Hematopoietic multipotent progenitor cell treated with erythropoietin and hydrocortisone succinate and interleukin-3 and kit ligand, for 15 days (in vitro differentiated cells): Measurements from ENCODE around the gene PLXNA2.

Source experiments
- DNase-seq: peaks from one replicate; pipeline ENCODE4 v3.0.0-alpha.2; 2015; ENCODE audit warnings: low spot score

Gene PLXNA2

DNA sequence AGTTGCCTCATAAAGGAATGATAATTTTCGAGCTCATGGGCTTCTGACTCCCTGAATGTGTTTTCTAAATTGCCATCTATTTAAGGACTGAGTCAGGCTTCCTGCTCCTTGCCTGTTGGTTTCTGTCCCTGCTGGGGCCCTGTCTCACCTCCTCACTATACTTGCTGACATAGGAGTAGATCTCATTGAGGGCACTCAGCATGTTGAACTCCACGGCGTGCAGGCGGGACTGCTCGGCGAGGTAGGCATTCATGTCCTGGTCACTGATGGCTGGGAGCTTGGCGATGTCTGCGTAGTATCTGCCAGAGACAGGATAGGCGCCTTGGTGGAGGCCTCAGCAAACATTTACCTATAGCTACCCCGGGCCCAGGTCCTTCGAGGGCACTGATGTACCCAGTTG, 216.3 kb downstream of the PLXNA2 start:
- DNase-seq, result no peak

DNA sequence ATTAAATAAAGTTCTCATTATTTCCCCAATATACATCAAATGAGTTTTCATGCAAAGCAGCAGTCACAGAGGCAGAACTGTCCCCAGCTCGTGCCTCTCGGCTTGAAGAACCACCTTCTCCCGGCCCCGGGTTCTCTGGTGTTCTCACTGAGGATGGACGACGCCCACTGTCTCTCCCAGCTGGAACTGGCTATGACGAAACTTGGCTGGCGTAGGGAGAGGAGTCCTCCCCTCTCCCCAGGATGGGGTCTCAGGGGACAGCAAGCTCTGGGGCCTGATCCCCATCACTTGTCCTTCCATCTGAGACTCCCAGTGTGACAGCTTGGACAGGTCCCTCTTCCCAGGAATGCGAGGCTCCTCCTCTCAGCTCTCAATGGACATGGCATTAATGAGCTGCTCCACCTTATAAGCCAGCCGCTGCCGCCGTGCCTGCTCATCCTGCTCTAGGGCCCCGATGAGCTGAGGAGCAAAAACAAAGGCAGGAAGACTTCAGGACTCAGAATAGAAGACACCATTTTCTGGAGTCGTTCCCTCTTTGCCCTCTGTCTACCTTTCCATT, 217.2 kb downstream of the PLXNA2 start:
- no peak for DNase-seq

DNA sequence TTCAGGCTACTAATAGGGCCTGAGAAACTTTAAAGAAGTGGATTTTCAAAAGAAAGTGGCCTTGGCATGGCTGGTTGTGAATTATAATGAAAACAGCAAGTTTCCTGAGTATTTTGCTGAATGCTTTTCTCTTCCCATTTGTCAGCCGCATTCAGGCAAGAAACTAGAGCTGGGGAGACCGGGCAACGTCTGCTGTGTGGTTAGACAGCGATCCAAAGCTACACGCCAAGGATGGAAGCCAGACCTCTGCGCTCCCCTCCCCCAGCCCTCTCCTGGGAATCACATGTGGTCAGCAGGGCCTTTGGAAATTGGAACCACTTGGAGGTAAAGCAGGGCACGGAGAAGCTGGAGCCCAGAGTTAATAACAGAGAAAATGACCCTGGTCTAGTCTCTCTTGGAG, 219.2 kb downstream of the PLXNA2 start:
- DNase-seq, result no peak

DNA sequence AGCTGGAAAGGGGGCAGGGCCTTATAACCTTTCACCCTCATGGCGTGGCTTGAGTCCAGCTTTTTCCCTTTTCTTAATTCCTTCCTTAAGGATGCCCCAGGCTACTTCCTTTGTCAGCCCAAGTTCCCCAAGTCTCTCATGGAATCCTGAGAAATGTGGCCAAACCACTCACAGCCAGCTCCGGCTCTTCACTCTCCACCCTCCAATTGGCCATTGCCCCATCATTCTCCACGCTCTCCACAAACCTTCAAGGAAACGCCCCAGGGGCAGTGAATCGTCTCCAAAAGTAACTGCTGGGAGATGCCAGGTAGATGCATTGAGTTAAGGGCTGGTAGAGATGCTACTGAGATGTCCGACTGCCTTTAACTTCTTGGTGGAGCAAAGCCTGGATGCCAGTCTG, 219.8 kb downstream of the PLXNA2 start:
- no peak for DNase-seq

DNA sequence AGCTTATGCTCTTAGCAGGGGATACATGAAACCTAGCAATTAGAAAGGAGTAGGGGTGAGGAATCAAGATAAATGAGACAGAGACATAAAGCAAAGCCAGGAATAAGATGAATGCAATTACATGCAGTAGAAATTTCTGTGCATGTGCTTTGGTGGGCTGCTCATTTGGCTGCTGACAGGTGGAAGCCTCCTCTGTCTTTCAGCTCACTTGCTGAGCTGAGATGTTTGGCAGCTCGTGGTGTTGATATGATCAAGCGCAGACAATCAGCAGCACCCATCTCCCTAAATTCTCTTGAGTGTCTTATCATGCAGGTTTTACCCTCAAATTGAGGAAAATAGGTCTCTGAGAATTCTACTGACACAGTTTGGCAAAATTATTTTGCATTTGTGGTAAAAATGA, 224.9 kb downstream of the PLXNA2 start:
- no peak for DNase-seq

DNA sequence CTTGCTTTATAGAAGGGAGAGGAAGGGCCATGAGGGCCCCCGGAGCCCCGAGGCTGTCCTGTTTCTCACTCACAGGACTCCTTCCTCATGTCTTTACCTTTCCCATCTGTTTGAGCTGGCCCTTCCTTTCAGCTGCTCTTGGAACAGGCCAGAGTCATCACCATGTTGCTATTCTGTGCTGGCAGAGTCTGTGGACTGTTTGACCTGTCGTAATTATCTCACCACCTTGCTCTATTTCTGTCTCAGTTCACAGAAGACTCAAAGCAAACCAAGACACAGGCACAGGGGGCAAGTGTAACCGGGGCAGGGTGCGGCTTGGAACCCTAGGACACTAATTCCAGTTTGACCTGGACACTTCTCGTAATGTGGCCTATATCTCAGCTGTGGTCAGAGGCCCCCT, 228.9 kb downstream of the PLXNA2 start:
- DNase-seq, result no peak

DNA sequence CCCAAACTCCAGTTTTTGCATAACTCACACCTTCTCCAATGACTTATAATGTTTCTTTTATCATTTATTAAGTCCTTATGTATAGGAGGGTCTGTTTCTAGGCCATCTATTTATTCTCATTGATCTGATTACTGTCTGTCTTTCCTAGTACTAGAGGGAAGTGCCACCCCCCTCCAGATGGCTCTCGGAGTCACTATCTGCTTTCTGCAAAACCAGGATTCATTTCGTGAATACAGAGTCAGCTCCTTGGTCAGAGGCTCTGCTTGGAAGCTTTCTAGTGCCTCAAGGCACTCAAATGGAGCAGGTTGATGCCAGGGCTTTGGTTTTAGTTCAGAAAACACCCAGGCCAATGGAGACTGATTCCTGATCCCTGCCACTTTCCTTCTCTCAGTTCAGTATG, 231.0 kb downstream of the PLXNA2 start:
- DNase-seq, result no peak

DNA sequence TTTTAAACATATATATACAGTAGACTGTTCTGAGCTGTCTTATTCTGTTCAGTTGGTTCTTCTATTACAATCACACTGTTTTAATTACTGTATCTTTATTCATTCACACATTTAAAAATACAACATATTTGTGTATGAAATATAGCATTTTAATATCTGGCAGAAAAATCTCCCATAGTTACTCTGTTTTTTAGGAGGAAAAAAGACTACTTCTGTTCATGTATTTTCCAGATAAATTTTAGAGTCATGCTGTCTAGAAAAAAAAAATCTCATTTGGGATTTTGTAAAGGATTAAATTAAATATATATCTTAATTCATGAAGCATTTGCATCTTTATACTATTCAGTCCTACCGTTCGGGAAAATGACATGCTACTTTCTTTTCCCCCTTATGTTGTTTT, 231.5 kb downstream of the PLXNA2 start:
- DNase-seq, result no peak

DNA sequence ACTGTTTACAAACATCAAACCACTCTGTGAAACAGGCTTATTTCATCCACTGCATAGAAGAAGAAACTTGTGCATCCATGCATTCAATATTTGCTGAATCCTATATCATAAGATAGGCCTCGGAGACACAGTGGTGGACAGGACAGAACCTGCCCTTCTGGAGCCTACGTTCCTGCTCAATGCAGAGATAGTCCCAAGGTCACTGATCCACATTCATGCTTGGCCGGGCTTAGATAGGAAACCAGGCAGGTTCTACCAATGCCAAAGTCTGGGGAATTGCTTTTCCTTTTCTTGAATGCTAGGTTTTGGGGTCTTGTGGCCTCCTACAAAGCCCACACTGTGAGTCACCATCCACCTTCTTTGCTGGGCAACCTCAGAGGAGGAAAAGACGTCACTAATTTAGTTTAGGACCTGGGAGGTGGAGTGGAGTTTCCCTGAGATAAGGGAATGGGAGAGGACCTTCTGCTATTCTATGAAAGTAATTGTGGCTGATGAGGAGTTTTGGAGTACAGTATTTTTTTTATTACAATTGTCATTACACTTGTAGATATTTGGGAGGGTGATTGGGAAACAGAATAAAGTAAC, 233.6 kb downstream of the PLXNA2 start:
- no peak for DNase-seq

DNA sequence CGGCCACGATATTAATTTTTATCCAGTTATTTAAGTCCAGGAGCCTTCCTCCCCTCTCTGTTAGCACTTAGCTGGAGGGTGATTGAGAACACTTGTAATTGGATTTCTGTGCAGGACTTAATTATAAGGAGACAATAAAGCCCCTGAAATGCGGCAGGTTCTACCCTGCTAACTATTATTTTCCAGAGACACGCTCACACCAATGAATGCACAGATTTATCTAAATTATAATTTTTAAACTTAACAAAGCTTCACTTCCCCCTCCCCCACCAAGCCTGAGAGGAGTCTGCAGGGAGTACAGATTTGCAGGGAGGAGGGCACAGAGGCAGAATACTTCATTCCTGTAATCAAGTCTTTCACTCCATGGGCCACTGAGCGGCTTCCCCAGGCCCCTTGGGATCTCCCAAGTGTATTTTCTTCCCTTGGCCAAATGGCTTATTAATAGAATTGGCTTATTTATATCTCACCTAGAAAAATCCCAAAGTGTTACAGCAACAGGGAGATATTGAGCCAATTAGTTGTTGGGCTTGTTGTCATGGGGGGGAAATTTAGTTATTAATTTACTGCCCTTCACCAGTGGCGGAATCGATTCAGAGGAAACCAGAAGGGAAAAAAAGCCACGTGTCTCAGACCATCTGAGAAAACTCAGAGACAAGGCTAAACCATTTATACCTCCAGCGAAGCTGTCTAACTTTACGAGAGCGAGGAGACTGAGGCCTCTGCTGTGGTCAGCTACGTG, 234.3 kb downstream of the PLXNA2 start:
- DNase-seq, result no peak

DNA sequence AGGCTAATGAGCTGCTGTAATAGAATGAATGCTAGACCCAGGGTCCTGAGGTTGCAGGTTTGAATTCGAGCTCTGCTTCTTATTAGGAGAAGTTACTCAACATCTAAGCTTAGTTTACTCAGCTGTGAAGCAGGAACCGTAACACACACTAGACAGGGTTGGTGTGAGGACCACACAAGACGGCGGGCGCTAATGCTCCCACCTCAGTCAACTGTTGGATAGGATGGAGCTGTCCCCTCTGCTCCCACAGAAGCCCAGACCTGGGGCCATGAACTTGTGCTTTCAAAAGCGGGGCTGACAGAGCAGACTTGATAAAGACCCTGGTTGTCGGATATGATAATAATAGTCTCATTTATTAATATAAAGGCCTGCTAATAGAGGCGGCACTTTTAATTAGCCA, 234.9 kb downstream of the PLXNA2 start:
- DNase-seq, result no peak

DNA sequence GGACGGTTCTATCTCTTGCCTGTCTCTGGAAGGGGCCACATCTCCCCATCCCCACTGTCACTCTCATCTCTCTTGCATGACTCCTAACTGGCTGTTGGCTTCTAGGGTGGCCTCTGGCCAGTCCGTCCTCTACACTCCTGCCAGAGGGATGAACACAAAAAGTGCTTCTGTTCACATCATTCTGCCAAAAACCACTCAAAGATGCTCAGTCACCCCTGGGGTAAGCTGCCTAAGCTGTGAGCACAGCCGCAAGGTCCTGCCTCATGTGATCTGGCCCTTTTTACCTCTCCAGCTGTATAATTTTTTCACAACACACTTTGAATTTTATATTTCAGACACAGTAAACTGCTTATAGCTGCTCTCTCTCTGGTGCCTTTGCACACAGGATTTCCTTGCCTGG, 235.7 kb downstream of the PLXNA2 start:
- no peak for DNase-seq

DNA sequence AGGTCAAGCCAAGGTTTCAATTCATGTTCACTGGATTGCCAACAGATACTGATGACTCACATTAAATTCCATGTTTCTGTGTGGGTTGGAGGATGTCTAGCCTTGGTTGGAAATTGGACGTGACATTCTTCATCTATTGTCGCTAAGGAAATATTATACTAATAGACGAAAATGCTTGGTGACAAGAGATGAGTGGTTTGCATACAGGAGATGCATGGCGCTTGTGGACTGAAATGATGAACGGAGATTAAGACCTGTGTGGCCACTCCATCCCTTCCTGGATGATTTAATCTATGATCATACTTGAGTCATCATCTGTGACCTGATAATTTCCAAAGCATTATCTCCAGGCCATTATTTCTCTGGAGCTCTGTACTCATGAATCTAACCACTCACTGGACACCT, 236.2 kb downstream of the PLXNA2 start:
- no peak for DNase-seq

DNA sequence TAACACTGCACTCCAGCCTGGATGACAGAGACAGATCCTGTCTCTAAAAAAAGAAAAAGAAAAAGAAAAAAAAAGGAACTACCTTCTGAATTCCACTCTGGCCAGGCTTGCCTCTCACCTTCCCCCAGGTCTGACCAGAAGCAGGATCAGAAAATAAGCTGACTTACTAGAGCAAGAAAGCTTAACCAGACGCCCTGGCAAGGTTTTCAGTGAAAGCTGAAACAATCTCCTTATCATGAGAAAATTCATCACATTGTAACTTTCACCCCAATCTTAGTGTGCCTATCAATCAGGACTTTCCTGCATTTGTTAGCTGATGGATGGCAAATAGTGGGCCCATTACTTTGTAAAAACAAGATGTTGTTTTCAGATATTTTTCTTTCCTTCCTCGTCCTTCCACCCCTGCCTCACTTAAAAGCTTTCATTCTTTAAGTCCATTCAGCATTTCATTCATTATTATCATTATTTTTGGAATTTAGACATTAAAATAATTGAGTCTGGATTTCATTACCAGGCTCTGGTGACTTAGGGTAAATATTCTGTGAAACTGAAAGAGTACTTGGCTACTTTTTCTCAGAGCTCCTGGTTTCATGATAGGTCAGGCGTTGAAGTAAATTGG, 236.8 kb downstream of the PLXNA2 start:
- no peak for DNase-seq

DNA sequence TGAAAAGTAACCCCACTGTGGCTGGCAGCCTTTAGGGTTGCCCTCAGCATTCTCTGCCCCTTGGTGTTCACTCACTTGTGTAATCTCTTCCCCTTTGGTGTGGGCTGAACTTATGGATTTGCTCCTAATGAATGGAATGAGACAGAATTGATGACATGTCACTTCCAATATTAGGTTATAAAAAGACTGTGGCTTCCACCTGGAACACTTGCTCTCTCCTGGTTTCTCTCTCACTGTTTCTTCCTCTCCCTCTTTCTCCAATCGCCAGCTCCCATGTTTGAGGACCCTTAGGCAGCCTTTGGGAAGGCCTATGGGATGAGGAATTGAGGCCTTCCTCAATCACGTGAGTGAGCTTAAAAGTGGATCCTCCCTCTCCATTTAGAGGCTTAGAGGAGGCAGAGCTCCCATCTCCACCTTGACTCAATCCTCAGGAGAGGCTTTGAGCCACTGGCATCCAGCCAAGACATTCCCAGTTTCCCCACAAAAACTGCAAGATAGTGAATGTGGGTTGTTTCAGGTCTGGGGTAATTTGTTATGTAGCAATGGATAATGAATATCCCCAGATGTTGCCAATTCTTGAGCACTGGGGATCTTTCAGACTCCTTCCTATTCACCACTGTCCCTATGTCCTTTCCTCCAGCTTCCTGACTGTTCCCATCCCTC, 237.8 kb downstream of the PLXNA2 start:
- DNase-seq, result no peak

DNA sequence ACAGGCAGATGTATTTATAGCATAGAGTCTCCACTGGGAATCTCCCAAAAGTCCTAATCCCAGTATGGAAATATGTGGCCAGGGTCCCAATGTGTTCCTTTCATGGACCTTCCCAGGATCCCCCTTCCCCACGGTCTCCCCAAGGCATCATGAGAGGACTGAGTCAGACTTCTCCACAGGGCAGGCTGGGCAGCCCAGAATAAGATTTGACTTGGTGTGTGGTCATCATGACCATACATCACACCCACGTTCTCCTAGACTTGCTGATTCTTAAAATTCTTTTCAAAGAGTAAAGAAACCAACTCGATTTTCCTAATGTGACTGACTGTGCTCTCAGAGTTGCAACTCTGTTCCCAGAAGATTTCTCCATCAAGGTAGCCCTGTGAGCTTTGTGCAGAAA, 239.3 kb downstream of the PLXNA2 start:
- DNase-seq, result no peak

DNA sequence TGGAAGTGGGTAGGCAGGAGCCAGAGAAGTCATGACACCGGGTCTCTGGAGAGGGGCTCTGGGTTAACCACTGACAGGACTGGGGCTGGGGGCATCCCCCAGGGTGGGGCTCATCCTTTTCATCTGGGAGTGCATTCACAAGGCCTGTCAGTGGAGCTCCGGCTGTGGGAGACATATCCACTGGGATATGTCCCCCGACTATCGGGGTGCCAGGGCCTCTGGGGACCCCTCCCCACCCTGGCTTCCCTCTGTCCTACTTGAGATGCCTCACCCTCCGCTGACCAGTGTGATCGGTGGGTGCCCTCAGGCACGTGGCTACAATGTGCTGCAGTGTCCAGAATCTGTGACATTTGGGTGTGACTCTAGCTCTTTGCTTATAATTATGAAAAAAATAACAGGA, 240.9 kb downstream of the PLXNA2 start:
- no peak for DNase-seq

DNA sequence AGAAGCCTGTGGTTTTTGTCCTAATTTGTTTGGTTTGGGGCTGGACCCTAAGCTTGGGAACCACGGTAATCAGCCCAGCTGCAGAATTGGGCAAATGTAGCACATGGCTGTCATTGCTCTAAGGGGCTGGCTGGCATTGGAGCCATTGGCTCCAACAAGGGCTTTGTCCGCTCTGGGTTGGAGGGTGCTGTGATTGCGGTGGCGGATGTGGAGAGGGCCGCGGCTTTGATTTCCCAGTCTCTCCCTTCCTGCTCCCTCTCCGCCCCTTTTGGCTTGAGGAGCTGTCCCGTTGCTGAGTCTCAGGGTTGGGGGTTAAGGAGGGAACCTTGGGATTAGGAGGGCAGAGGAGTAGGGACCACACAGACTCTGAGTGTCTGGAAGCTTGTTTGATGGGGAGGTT, 241.5 kb downstream of the PLXNA2 start:
- no peak for DNase-seq

DNA sequence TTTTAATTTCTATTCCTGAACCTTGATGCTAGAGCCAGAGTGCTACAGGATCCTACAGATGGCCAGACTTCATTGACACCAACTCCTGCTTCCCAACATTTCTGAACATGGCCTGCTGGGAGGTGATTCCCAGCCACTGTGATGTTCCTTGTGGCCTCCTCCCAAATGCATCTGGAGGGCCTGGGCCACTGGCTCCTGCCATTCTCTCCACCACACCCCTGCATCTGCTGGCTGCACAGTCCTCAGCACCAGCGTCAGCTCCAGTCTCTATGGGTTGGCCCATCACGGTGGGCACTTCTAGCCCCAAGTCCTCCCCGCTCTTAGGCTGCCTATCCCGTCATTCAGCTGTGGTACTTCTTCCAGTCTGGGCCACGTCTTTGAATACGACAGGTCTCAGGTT, 242.1 kb downstream of the PLXNA2 start:
- DNase-seq, result no peak

DNA sequence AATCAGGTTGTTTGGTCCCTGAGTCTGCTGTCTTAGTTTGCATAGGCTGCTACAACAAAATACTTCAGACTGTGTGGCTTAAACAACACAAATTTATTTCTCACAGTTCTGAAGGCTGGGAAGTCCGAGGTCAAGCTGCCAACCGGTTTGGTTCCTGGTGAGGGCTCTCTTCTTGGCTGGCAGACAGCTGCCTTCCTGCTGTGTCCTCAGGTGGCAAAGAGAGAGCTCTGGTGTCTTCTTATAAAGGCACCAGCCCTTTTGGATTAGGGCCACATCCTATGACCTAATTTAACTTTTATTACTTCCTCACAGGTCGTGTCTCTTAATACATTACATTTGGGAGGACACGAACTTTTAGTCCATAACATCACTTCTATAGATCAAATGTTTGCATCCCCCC, 243.7 kb downstream of the PLXNA2 start:
- DNase-seq, result no peak

DNA sequence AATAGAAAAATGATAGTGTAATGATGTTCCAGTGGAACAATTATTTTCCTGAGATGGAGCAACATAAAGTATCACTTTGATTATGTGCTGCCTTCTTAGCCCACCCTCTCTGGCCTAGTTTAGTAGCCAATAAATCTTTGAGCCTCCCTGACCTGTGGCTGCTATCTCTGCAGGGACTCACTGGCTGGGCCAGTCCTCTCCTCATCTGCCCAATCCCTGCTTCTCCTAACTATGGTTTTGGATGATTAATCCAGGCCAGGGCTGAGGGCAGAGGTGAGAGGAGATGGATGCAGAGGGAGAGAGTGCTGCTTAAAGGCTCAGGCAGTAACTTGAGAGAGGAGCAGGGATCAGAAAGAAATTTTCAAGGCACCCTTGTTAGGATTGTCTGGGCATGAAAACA, 244.2 kb downstream of the PLXNA2 start:
- no peak for DNase-seq

DNA sequence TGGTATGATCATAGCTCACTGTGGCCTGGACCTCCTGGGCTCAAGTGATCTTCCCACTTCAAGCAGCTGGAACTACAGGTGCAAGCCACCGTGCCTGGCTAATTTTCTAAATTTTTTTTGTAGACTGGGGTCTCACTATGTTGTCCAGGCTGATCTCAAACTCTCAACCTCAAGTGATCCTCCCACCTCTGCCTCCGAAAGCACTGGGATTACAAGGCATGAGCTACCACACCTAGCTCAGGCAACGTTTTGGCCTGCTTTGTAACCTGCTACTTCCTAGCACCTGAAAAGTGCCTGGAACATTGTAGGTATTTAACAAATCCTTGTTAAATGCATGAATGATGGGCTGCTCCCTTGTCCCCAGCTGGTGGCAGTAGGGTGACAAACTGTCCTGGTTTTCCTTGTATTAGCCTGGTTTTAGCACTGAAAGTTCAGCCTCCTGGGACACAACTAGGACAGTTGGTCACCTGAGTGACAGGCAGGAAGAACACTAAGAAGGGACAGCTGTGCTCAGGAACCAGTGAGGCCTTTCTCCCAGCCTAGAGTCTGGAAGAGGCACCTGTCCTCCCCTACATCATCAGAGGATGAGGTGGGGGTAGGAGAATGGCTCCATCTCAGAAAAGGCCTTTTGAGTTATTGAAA, 244.8 kb downstream of the PLXNA2 start:
- no peak for DNase-seq
